Measurements from ENCODE around the gene GNG10. TPM values are rescaled to one million over a fixed set of nuclear protein-coding genes. Genes with fewer than 3 reads are reported as not detected.

GNG10 gene
- total and polyA plus RNA-seq, 9 of the 15 experiments (the other 6 are each of a cell fraction or from before 2014, with no cell fraction given): 13.1 to 37.8 (median 28.4) TPM

- no peak for TF ChIP-seq CEBPZ (IDR thresholded peaks at IDR 0.05; ENCODE audit: borderline replicate concordance, low read depth, low read length)
- no peak for TF ChIP-seq ZNF197 (CRISPR knock-in tag; IDR thresholded peaks at IDR 0.05; ENCODE audit: low read depth)
- 0 out of 2 replicates have a peak, but pooled peaks have one; percentile 19 for TF ChIP-seq SMAD4 (CRISPR knock-in tag; conservative IDR thresholded peaks at IDR 0.05)
- no peak for TF ChIP-seq ZNF445 (CRISPR knock-in tag; IDR thresholded peaks at IDR 0.05; ENCODE audit: low read depth)
- peak; percentile 98 for TF ChIP-seq NCOA1 (IDR thresholded peaks at IDR 0.05; ENCODE audit: low read depth)
- no peak for TF ChIP-seq ZNF707 (CRISPR knock-in tag; conservative IDR thresholded peaks at IDR 0.05)
- no peak for TF ChIP-seq POLR2A (conservative IDR thresholded peaks at IDR 0.05)
- TF ChIP-seq ETV6 (IDR thresholded peaks at IDR 0.05; ENCODE audit: borderline replicate concordance in 1 of 2, low read depth in 2 of 2, low read length in 1 of 2): no peak
- TF ChIP-seq ETV6 (CRISPR knock-in tag; IDR thresholded peaks at IDR 0.05; ENCODE audit: borderline replicate concordance): no peak
- TF ChIP-seq NCOA4 (IDR thresholded peaks at IDR 0.05; ENCODE audit: partially characterized antibody): no peak
- no peak for TF ChIP-seq SAFB (IDR thresholded peaks at IDR 0.05; ENCODE audit: borderline replicate concordance, low read depth, low read length)
- no peak for TF ChIP-seq CXXC5 (CRISPR knock-in tag; IDR thresholded peaks at IDR 0.05)
- no peak for TF ChIP-seq HDAC8 (tag; IDR thresholded peaks at IDR 0.05)
- TF ChIP-seq BHLHE40 (IDR thresholded peaks at IDR 0.05; ENCODE audit: low read length): no peak; the same call in 1 of the 2 replicates
- no peak for TF ChIP-seq POLR2H (tag; IDR thresholded peaks at IDR 0.05; ENCODE audit: low read depth)
- TF ChIP-seq PCBP2 (IDR thresholded peaks at IDR 0.05; ENCODE audit: low read depth, low read length, poor library complexity, severe bottlenecking): no peak
- TF ChIP-seq IRF1 (CRISPR knock-in tag; IDR thresholded peaks at IDR 0.05; ENCODE audit: borderline replicate concordance): no peak
- TF ChIP-seq CREB3L1 (IDR thresholded peaks at IDR 0.05; ENCODE audit: borderline replicate concordance, low read depth): no peak
- TF ChIP-seq CREB1 (IDR thresholded peaks at IDR 0.05): no peak
- no peak for TF ChIP-seq CREB1 (CRISPR knock-in tag; IDR thresholded peaks at IDR 0.05)
- no peak for TF ChIP-seq WHSC1 (IDR thresholded peaks at IDR 0.05; ENCODE audit: low read length)
- TF ChIP-seq HBP1 (CRISPR knock-in tag; IDR thresholded peaks at IDR 0.05): no peak
- TF ChIP-seq POLR3A (IDR thresholded peaks at IDR 0.05; ENCODE audit: borderline replicate concordance, extremely low read depth, insufficient read depth, insufficient read length): no peak
- no peak for TF ChIP-seq MIER1 (IDR thresholded peaks at IDR 0.05; ENCODE audit: low read depth)
- 0 out of 2 replicates have a peak, but pooled peaks have one; percentile 47 for TF ChIP-seq L3MBTL2 (IDR thresholded peaks at IDR 0.05)
Observed at GRCh38 chr9:111630964-111631213, 30.5 kb upstream of the GNG10 start (continued).

All from K562 (cell line).